ENCODE data around the gene CXorf38.

- TF ChIP-seq POLR2A (IDR thresholded peaks at IDR 0.05; ENCODE audit: low read depth, low read length) (no peak), TAF1 (IDR thresholded peaks at IDR 0.05; ENCODE audit: borderline replicate concordance, low read depth, low read length) (no peak)
Observed at GRCh38 chrX:40617566-40617965, 29.8 kb downstream of the CXorf38 start.
